Mucosa of rectum (tissue), 2 donors: ENCODE measurements around the gene DACT1.
A peak's percentile ranks its signal among the peaks of the same experiment; 100 is the strongest.

Source experiments
- H3K27ac ChIP-seq, 2 donors: one replicate each; pipeline ENCODE4 v1.7.0; 2013; ENCODE audit warnings: inconsistent platforms in 2 of 2, low read depth in 2 of 2, low read length in 2 of 2
- H3K27me3 ChIP-seq, 2 donors: one replicate each; pipeline ENCODE4 v1.7.0; 2013; ENCODE audit warnings: low read length in 2 of 2; ENCODE audit not compliant: control insufficient read depth in 2 of 2, insufficient read depth in 2 of 2
- H3K36me3 ChIP-seq, 2 donors: one replicate each; pipeline ENCODE4 v1.7.0; 2013; ENCODE audit warnings: low read length in 2 of 2; ENCODE audit not compliant: control insufficient read depth in 2 of 2, insufficient read depth in 2 of 2
- H3K4me1 ChIP-seq, 2 donors: one replicate each; pipeline ENCODE4 v1.7.0; 2013; ENCODE audit warnings: low read length in 2 of 2, mild to moderate bottlenecking in 1 of 2; ENCODE audit not compliant: control insufficient read depth in 2 of 2, insufficient read depth in 2 of 2
- H3K4me3 ChIP-seq, 2 donors: one replicate each; pipeline ENCODE4 v1.7.0; 2013; ENCODE audit warnings: low read length in 2 of 2
- H3K9ac ChIP-seq, 2 donors: one replicate each; pipeline ENCODE4 v1.7.0; 2013; ENCODE audit warnings: low read length in 2 of 2, low read depth in 1 of 2, mild to moderate bottlenecking in 1 of 2
- H3K9me3 ChIP-seq, 2 donors: one replicate each; pipeline ENCODE4 v1.7.0; 2013; ENCODE audit warnings: low read length in 2 of 2; ENCODE audit not compliant: control insufficient read depth in 2 of 2
- donor health status: healthy.
- donor health status: Normal muscosa, but diverticular disease.

Gene DACT1

DNA sequence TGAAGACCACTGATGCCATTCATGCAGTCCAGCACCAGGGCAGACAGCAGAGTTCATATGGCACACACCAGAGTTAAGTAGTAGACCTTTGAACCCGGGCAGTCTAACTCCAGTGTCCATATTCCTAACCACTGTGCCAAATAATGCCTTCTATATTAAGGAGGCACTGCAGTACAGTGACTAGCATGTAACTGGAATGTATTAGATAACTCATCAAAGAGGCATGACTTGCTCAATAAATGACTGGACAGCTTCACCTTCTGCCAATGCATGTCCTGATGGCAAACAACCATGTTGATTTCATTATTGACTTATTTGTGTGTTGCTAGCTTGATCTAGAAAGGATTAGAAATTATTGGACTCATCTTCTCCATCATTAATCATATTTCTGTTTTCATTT is 40.2 kb downstream of the DACT1 start:
- Histone ChIP-seq H3K36me3 (no peaks in the 10 kb centered on the region), H3K9me3 (no peaks in the 10 kb centered on the region), H3K4me1 (peaks cover 6 to 10% of the 10 kb centered on the region in 2 donors), H3K27me3 (no peaks in the 10 kb centered on the region), H3K9ac (no peak overlapping the region), H3K4me3 (no peak overlapping the region), H3K27ac (no peak overlapping the region)

DNA sequence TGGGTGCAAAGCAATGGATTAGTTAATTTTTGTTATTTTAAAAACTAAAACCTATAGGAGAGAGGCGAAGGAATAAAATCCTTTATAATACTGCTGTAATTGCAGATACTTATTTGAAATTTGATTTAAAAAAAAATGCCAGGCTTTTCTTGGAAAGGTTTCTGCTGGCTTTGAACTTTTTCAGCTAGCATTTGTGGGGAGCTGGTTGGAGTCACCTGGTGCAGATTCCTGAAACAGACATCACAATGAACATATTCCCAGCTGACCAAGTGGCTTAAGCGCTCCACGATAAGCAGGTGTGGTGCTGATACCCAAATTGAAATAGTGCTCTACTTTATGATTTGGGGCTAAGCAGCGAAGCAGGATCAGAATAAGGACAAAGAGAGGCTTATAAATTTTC is 42.9 kb downstream of the DACT1 start:
- Histone ChIP-seq H3K27ac (no peak overlapping the region), H3K36me3 (no peaks in the 10 kb centered on the region), H3K4me3 (no peak overlapping the region), H3K9me3 (no peaks in the 10 kb centered on the region), H3K4me1 (peaks cover 6 to 10% of the 10 kb centered on the region in 2 donors), H3K9ac (no peak overlapping the region), H3K27me3 (no peaks in the 10 kb centered on the region)

DNA sequence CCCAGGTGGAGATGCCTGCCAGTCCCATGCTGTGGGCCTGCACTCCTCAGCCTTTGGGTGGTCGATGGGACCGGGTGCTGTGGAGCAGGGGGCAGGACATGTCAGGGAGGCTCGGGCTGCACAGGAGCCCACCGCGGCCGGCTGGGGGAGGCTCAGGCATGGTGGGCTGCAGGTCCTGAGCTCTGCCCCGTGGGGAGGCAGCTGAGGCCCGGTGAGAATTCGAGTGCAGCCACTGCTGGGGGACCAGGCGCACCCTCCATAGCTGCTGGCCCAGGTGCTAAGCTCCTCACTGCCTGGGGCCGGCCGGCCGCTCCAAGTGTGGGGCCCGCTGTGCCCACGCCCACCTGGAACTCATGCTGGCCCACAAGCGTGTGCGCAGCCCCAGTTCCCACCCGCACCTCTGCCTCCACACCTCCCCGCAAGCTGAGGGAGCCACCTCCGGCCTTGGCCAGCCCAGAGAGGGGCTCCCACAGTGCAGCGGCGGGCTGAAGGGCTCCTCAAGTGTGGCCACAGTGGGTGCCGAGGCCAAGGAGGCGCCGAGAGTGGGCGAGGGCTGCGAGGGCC is 49.6 kb downstream of the DACT1 start:
- no peaks in the 10 kb centered on the region for H3K36me3 ChIP-seq
- no peak overlapping the region for H3K4me3 ChIP-seq
- H3K27ac ChIP-seq = no peak overlapping the region
- no peaks in the 10 kb centered on the region for H3K27me3 ChIP-seq
- H3K9ac ChIP-seq = no peak overlapping the region
- H3K4me1 ChIP-seq = peaks cover 6 to 14% of the 10 kb centered on the region in 2 donors
- H3K9me3 ChIP-seq = peaks cover 0 to 3% of the 10 kb centered on the region in 2 donors

DNA sequence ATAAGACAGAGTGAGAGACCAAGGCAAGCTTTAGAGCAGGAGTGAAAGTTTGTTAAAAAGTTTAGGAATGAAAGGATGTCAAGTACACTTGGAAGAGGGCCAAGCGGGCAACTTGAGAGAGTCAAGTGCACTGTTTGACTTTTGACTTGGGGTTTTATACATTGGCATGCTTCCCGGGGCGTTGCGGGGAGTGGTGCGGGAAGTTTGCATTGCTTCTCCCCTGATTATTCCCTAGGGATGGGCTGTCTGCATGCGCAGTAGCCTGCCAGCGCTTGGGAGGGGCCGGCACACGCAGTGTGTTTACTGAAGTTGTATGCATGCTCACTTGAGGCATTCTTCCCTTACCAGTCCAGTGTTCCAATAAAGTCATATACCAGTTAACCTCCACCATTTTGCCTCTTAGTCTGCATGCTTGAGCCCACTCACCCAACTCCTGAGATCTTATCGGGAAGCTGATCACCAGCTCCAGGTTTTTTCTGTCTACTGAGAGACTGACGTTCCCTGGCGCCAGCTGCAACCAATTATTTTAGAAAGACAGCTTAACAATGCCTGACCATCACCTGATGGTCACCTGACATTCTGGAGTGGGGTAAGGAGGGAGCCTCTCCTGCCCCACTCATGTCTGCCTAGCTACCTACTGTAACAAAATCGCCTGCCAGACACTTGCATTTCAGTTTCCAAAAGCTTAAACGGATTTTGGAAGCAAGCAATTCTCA is 53.2 kb downstream of the DACT1 start:
- Histone ChIP-seq H3K27ac (peak overlapping the region; percentile 3 to 56), H3K9ac (peak overlapping the region; percentile 3 to 31), H3K27me3 (no peaks in the 10 kb centered on the region), H3K9me3 (peaks cover 0 to 3% of the 10 kb centered on the region in 2 donors), H3K4me3 (peak overlapping the region in 1 of 2 donors; percentile 15), H3K36me3 (no peaks in the 10 kb centered on the region), H3K4me1 (peaks cover 6 to 18% of the 10 kb centered on the region in 2 donors)

DNA sequence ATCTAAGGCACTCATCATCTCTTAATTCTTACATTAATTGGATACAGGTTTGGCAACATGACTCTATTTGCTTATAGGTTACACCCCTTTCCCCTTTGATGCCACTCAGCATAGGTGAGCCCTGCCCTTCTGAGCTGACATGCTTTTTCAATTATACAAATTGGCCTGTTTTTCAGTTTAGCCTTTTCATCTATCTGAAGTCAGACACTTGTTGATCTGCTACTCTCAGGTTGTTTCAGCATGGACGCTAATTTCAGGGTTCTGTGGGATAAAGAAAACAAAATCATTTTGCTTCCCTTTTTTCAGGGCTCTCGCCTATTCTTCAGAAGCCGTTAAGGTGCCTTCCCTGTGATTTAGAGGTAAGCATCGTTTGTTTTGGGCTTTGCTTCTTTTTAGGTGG is 55.3 kb downstream of the DACT1 start:
- Histone ChIP-seq H3K36me3 (no peaks in the 10 kb centered on the region), H3K4me1 (peaks cover 6 to 26% of the 10 kb centered on the region in 2 donors), H3K4me3 (no peak overlapping the region), H3K9ac (no peak overlapping the region), H3K27me3 (no peaks in the 10 kb centered on the region), H3K9me3 (peaks cover 0 to 3% of the 10 kb centered on the region in 2 donors), H3K27ac (no peak overlapping the region)

DNA sequence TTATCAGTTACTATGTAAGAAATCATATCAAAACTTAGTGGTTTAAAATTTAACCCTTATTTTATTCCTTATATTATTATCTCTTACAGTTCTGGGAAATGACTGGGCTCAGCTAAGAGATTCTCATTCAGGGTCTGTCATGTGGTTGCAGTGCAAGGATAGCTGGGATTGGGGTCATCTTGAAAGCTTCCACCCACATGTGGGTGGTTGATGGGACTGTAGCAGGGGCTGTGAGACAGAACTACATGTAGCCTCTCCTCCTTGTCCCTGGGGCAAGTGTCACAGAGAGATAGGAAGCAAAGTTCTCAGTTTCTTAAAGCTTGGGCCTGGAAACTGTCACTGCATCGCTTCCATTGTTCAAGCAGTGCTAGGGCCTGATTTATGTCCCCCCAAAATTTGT is 57.8 kb downstream of the DACT1 start:
- H3K9ac ChIP-seq = no peak overlapping the region

DNA sequence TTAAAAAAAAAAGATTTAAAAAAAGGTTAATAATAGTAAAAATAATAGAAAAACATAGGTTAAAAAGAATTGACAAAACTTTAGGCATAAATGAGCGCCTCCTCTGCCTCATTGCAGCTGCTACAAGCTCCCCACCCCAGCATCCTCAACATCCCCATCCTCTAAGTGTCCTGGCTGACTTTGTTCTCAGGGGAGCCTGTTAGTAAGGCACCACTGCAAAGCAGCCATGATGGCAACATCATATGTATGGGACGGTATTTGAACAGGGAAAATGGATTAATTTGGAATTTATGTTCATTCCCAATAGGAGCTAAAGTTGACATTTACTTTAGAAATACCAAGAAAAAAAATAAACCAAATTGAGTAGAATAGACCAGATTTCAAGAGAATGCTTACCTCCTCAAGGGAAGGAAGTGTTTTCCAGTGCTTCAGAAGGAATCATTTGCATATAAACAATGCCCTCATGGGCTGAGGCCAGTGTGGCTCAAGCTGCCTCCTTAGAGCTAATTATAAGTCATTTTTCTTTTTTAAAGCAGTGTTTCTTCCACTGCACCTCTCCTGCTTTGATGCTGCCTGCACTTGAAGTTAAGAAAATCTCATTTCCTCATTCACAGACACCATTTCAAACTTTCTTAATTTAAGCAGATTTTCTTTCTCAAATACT is 59.6 kb downstream of the DACT1 start:
- no peaks in the 10 kb centered on the region for H3K9me3 ChIP-seq
- no peaks in the 10 kb centered on the region for H3K27me3 ChIP-seq
- no peaks in the 10 kb centered on the region for H3K36me3 ChIP-seq
- H3K4me1 ChIP-seq = peaks cover 0 to 18% of the 10 kb centered on the region in 2 donors
- H3K4me3 ChIP-seq = no peak overlapping the region
- H3K9ac ChIP-seq = peak overlapping the region in 1 of 2 donors; percentile 29
- peak overlapping the region in 1 of 2 donors; percentile 77 for H3K27ac ChIP-seq

More for the DNA sequence above, 57.8 kb downstream of the DACT1 start:
- Histone ChIP-seq H3K27ac (no peak overlapping the region), H3K4me1 (peaks cover 6 to 30% of the 10 kb centered on the region in 2 donors), H3K27me3 (no peaks in the 10 kb centered on the region), H3K36me3 (no peaks in the 10 kb centered on the region), H3K9me3 (no peaks in the 10 kb centered on the region), H3K4me3 (no peak overlapping the region)
